ENCODE results near the gene RNF214. TPM values are rescaled to one million over a fixed set of nuclear protein-coding genes. Genes with fewer than 3 reads are reported as not detected.
"Not testable (repeated sequence)": the region's sequence is repeated elsewhere in the genome, so short reads cannot be mapped to it uniquely, and the experiment has no call there.

Gene RNF214
- polyA plus RNA-seq, 1 experiment, result 15.1 TPM

- ChIA-PET CTCF (interaction anchor here (1.1 kb wide), 1 partner anchor 19 kb away, joined by 3 read pairs; no protein-coding TSS in a partner anchor), POLR2A (no interaction called here)
- H3K4me3 ChIP-seq (ENCODE audit: low read depth, low read length), result no peak overlapping the region
- no peak for DNase-seq (ENCODE audit: low read depth, low spot score)
- no peaks in the 10 kb centered on the region for H3K27me3 ChIP-seq (ENCODE audit: control insufficient read depth, insufficient read depth, low read length)
- TF ChIP-seq CTCF (IDR thresholded peaks at IDR 0.05; ENCODE audit: low read depth, low read length), result no peak
- H3K9me3 ChIP-seq (ENCODE audit: control insufficient read depth, insufficient read depth, low read length), result peaks cover 4% of the 10 kb centered on the region; the same call in 1 of the 2 replicates
- H3K27ac ChIP-seq (ENCODE audit: low read depth, low read length), result no peak overlapping the region
Observed at GRCh38 chr11:117259417-117259816, 26.9 kb downstream of the RNF214 start.

GRCh38 chr11:117264624-117265323, 32.3 kb downstream of the RNF214 start:
- DNase-seq (ENCODE audit: low read depth, low spot score); H3K27me3 ChIP-seq (ENCODE audit: control insufficient read depth, insufficient read depth, low read length); H3K27ac ChIP-seq (ENCODE audit: low read depth, low read length); H3K9me3 ChIP-seq (ENCODE audit: control insufficient read depth, insufficient read depth, low read length); CTCF ChIA-PET; POLR2A ChIA-PET; H3K4me3 ChIP-seq (ENCODE audit: low read depth, low read length): not testable (repeated sequence)

GRCh38 chr11:117265745-117266144, 33.3 kb downstream of the RNF214 start:
- Histone ChIP-seq H3K9me3 (ENCODE audit: control insufficient read depth, insufficient read depth, low read length) (peaks cover 4% of the 10 kb centered on the region; the same call in 1 of the 2 replicates), H3K27ac (ENCODE audit: low read depth, low read length) (no peak overlapping the region), H3K27me3 (ENCODE audit: control insufficient read depth, insufficient read depth, low read length) (no peaks in the 10 kb centered on the region), H3K4me3 (ENCODE audit: low read depth, low read length) (no peak overlapping the region)
- DNase-seq (ENCODE audit: low read depth, low spot score), result no peak
- ChIA-PET CTCF (no interaction called here), POLR2A (no interaction called here)
- TF ChIP-seq CTCF (IDR thresholded peaks at IDR 0.05; ENCODE audit: low read depth, low read length), result no peak

GRCh38 chr11:117269856-117270255, 37.4 kb downstream of the RNF214 start:
- CTCF ChIA-PET, result no interaction called here
- POLR2A ChIA-PET, result no interaction called here

GRCh38 chr11:117271208-117271607, 38.7 kb downstream of the RNF214 start:
- ChIA-PET POLR2A (no interaction called here), CTCF (interaction anchor here (0.5 to 0.8 kb wide), 2 partner anchors 9 to 350 kb away, joined by 3 read pairs; no protein-coding TSS in a partner anchor)
- DNase-seq (ENCODE audit: low read depth, low spot score), result no peak
- H3K27ac ChIP-seq (ENCODE audit: low read depth, low read length), result no peak overlapping the region
- H3K9me3 ChIP-seq (ENCODE audit: control insufficient read depth, insufficient read depth, low read length), result no peaks in the 10 kb centered on the region
- no peak for TF ChIP-seq CTCF (IDR thresholded peaks at IDR 0.05; ENCODE audit: low read depth, low read length)
- H3K27me3 ChIP-seq (ENCODE audit: control insufficient read depth, insufficient read depth, low read length), result no peaks in the 10 kb centered on the region
- no peak overlapping the region for H3K4me3 ChIP-seq (ENCODE audit: low read depth, low read length)

More at GRCh38 chr11:117269856-117270255, 37.4 kb downstream of the RNF214 start:
- no peak for TF ChIP-seq CTCF (IDR thresholded peaks at IDR 0.05; ENCODE audit: low read depth, low read length)
- H3K4me3 ChIP-seq (ENCODE audit: low read depth, low read length), result no peak overlapping the region
- H3K27me3 ChIP-seq (ENCODE audit: control insufficient read depth, insufficient read depth, low read length), result no peaks in the 10 kb centered on the region
- H3K9me3 ChIP-seq (ENCODE audit: control insufficient read depth, insufficient read depth, low read length), result no peaks in the 10 kb centered on the region
- DNase-seq (ENCODE audit: low read depth, low spot score), result no peak
- H3K27ac ChIP-seq (ENCODE audit: low read depth, low read length), result no peak overlapping the region

- POLR2A ChIA-PET; H3K9me3 ChIP-seq (ENCODE audit: control insufficient read depth, insufficient read depth, low read length); H3K27ac ChIP-seq (ENCODE audit: low read depth, low read length); DNase-seq (ENCODE audit: low read depth, low spot score); H3K4me3 ChIP-seq (ENCODE audit: low read depth, low read length); H3K27me3 ChIP-seq (ENCODE audit: control insufficient read depth, insufficient read depth, low read length): not testable (repeated sequence)
- CTCF ChIA-PET, result interaction anchor here (0.8 kb wide), 1 partner anchor 10 kb away, joined by 3 read pairs; no protein-coding TSS in a partner anchor
Observed at GRCh38 chr11:117272175-117272574, 39.7 kb downstream of the RNF214 start.

All from AG04450 (cell line).